ENCODE results near the gene NAPSA. TPM values are rescaled to one million over a fixed set of nuclear protein-coding genes. Genes with fewer than 3 reads are reported as not detected.

NAPSA gene
- total and polyA plus RNA-seq, 9 of the 15 experiments (the other 6 are each of a cell fraction or from before 2014, with no cell fraction given) = 0.25 to 1.9 (median 0.69) TPM

- TF ChIP-seq, protein P1, sequence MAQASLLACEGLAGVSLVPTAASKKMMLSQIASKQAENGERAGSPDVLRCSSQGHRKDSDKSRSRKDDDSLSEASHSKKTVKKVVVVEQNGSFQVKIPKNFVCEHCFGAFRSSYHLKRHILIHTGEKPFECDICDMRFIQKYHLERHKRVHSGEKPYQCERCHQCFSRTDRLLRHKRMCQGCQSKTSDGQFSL (CRISPR knock-in tag; IDR thresholded peaks at IDR 0.05) = peak; percentile 61; the same call in 1 of the 2 replicates
- TF ChIP-seq, protein P1 (tag; IDR thresholded peaks at IDR 0.05) = no peak
- TF ChIP-seq, protein P2, sequence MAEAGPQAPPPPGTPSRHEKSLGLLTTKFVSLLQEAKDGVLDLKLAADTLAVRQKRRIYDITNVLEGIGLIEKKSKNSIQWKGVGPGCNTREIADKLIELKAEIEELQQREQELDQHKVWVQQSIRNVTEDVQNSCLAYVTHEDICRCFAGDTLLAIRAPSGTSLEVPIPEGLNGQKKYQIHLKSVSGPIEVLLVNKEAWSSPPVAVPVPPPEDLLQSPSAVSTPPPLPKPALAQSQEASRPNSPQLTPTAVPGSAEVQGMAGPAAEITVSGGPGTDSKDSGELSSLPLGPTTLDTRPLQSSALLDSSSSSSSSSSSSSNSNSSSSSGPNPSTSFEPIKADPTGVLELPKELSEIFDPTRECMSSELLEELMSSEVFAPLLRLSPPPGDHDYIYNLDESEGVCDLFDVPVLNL (CRISPR knock-in tag; IDR thresholded peaks at IDR 0.05; ENCODE audit: low read depth) = no peak
- no peak for TF ChIP-seq CBX2 (IDR thresholded peaks at IDR 0.05; ENCODE audit: insufficient read depth, low read length, poor library complexity, severe bottlenecking)
- TF ChIP-seq, protein P3, sequence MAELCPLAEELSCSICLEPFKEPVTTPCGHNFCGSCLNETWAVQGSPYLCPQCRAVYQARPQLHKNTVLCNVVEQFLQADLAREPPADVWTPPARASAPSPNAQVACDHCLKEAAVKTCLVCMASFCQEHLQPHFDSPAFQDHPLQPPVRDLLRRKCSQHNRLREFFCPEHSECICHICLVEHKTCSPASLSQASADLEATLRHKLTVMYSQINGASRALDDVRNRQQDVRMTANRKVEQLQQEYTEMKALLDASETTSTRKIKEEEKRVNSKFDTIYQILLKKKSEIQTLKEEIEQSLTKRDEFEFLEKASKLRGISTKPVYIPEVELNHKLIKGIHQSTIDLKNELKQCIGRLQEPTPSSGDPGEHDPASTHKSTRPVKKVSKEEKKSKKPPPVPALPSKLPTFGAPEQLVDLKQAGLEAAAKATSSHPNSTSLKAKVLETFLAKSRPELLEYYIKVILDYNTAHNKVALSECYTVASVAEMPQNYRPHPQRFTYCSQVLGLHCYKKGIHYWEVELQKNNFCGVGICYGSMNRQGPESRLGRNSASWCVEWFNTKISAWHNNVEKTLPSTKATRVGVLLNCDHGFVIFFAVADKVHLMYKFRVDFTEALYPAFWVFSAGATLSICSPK (IDR thresholded peaks at IDR 0.05; ENCODE audit: borderline replicate concordance) = no peak
- TF ChIP-seq, protein P4, sequence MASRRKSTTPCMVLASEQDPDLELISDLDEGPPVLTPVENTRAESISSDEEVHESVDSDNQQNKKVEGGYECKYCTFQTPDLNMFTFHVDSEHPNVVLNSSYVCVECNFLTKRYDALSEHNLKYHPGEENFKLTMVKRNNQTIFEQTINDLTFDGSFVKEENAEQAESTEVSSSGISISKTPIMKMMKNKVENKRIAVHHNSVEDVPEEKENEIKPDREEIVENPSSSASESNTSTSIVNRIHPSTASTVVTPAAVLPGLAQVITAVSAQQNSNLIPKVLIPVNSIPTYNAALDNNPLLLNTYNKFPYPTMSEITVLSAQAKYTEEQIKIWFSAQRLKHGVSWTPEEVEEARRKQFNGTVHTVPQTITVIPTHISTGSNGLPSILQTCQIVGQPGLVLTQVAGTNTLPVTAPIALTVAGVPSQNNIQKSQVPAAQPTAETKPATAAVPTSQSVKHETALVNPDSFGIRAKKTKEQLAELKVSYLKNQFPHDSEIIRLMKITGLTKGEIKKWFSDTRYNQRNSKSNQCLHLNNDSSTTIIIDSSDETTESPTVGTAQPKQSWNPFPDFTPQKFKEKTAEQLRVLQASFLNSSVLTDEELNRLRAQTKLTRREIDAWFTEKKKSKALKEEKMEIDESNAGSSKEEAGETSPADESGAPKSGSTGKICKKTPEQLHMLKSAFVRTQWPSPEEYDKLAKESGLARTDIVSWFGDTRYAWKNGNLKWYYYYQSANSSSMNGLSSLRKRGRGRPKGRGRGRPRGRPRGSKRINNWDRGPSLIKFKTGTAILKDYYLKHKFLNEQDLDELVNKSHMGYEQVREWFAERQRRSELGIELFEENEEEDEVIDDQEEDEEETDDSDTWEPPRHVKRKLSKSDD (conservative IDR thresholded peaks at IDR 0.05; ENCODE audit: low read length) = no peak
- TF ChIP-seq, protein P5, sequence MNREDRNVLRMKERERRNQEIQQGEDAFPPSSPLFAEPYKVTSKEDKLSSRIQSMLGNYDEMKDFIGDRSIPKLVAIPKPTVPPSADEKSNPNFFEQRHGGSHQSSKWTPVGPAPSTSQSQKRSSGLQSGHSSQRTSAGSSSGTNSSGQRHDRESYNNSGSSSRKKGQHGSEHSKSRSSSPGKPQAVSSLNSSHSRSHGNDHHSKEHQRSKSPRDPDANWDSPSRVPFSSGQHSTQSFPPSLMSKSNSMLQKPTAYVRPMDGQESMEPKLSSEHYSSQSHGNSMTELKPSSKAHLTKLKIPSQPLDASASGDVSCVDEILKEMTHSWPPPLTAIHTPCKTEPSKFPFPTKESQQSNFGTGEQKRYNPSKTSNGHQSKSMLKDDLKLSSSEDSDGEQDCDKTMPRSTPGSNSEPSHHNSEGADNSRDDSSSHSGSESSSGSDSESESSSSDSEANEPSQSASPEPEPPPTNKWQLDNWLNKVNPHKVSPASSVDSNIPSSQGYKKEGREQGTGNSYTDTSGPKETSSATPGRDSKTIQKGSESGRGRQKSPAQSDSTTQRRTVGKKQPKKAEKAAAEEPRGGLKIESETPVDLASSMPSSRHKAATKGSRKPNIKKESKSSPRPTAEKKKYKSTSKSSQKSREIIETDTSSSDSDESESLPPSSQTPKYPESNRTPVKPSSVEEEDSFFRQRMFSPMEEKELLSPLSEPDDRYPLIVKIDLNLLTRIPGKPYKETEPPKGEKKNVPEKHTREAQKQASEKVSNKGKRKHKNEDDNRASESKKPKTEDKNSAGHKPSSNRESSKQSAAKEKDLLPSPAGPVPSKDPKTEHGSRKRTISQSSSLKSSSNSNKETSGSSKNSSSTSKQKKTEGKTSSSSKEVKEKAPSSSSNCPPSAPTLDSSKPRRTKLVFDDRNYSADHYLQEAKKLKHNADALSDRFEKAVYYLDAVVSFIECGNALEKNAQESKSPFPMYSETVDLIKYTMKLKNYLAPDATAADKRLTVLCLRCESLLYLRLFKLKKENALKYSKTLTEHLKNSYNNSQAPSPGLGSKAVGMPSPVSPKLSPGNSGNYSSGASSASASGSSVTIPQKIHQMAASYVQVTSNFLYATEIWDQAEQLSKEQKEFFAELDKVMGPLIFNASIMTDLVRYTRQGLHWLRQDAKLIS (CRISPR knock-in tag; IDR thresholded peaks at IDR 0.05) = no peak
- TF ChIP-seq MEIS2 (IDR thresholded peaks at IDR 0.05; ENCODE audit: partially characterized antibody) = no peak
- no peak for TF ChIP-seq HNRNPUL1 (IDR thresholded peaks at IDR 0.05; ENCODE audit: low read length)
- TF ChIP-seq, protein P6, sequence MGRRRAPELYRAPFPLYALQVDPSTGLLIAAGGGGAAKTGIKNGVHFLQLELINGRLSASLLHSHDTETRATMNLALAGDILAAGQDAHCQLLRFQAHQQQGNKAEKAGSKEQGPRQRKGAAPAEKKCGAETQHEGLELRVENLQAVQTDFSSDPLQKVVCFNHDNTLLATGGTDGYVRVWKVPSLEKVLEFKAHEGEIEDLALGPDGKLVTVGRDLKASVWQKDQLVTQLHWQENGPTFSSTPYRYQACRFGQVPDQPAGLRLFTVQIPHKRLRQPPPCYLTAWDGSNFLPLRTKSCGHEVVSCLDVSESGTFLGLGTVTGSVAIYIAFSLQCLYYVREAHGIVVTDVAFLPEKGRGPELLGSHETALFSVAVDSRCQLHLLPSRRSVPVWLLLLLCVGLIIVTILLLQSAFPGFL (CRISPR knock-in tag; IDR thresholded peaks at IDR 0.05) = no peak
Observed at GRCh38 chr19:50377051-50377461, 11.6 kb upstream of the NAPSA start (continued).

Measured in K562 (cell line).